Type B pancreatic cell (in vitro differentiated cells): Measurements from ENCODE around the gene DCTN3. TPM values are rescaled to one million over a fixed set of nuclear protein-coding genes. Genes with fewer than 3 reads are reported as not detected.

Source experiments
- DNase-seq: peaks from one replicate; pipeline ENCODE4 v3.0.0; 2021; ENCODE audit warnings: mixed read lengths; ENCODE audit not compliant: unreplicated experiment; ENCODE audit errors: extremely low spot score
- H3K27ac Mint-ChIP-seq: 2 replicates; pipeline ENCODE4 v1.8.0; 2021; ENCODE audit warnings: mild to moderate bottlenecking, mixed read lengths
- H3K27me3 Mint-ChIP-seq: 2 replicates; pipeline ENCODE4 v1.8.0; 2021; ENCODE audit warnings: mixed read lengths
- H3K36me3 Mint-ChIP-seq: 2 replicates; pipeline ENCODE4 v1.8.0; 2021; ENCODE audit warnings: mixed read lengths
- H3K4me1 Mint-ChIP-seq: one replicate; pipeline ENCODE4 v1.8.0; 2021; ENCODE audit warnings: mixed read lengths; ENCODE audit not compliant: unreplicated experiment
- H3K4me3 Mint-ChIP-seq: 2 replicates; pipeline ENCODE4 v1.8.0; 2021; ENCODE audit warnings: mild to moderate bottlenecking, mixed read lengths
- H3K9me3 Mint-ChIP-seq: 2 replicates; pipeline ENCODE4 v1.8.0; 2021; ENCODE audit warnings: mixed read lengths
- total RNA-seq: library from RNA; stranded (reverse); gene quantifications from 2 replicates; pipeline ENCODE4 v1.2.1, GENCODE V29; 2021; ENCODE audit warnings: low replicate concordance
- TF ChIP-seq, protein P1 (sequence below): fragments of 200-600 bp; sonication (generic); conservative IDR thresholded peaks from 2 replicates; pipeline ENCODE4 v1.5.0; 2021; ENCODE audit warnings: antibody characterized with exemption, mild to moderate bottlenecking

DCTN3 gene
- total RNA-seq, 1 donor from 2014 or later, result 93.4 TPM

DNA sequence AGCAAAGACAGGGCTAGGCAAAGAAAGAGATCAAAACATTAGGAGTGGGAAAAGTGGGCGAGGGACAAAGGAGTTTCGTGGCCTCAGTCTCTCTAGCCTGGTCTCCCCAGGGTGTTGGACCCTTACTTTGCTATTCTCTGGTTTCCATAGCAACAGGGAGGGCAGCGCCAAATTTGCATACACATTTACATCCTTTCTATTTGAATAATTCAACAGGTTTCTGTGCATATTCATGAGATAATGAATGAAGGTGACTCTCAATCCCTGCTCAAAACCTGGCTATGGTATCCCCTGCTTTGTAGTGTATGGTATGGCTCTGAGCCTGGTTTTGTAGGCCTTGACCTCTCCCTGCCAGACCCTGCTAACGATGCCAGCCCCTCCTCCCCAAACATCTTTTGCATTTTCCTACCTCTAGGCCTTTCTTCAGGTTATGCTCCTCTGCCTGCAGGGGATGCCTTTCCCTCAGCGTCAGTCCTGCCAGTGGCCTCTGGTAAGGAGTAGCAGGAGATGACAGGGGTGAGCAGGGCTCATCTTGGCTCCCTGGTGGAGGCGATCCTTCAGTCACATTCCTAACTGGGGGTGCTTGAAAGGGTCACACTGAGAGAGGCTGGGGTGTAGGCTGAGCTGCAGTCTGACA, 18.2 kb downstream of the DCTN3 start:
- H3K9me3 Mint-ChIP-seq, result no peaks in the 10 kb centered on the region
- peaks cover 10% of the 10 kb centered on the region for H3K4me1 Mint-ChIP-seq
- TF ChIP-seq, protein P1, sequence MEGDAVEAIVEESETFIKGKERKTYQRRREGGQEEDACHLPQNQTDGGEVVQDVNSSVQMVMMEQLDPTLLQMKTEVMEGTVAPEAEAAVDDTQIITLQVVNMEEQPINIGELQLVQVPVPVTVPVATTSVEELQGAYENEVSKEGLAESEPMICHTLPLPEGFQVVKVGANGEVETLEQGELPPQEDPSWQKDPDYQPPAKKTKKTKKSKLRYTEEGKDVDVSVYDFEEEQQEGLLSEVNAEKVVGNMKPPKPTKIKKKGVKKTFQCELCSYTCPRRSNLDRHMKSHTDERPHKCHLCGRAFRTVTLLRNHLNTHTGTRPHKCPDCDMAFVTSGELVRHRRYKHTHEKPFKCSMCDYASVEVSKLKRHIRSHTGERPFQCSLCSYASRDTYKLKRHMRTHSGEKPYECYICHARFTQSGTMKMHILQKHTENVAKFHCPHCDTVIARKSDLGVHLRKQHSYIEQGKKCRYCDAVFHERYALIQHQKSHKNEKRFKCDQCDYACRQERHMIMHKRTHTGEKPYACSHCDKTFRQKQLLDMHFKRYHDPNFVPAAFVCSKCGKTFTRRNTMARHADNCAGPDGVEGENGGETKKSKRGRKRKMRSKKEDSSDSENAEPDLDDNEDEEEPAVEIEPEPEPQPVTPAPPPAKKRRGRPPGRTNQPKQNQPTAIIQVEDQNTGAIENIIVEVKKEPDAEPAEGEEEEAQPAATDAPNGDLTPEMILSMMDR, result no peak
- no peaks in the 10 kb centered on the region for H3K36me3 Mint-ChIP-seq
- no peak overlapping the region for H3K27ac Mint-ChIP-seq
- DNase-seq, result no peak
- no peak overlapping the region for H3K4me3 Mint-ChIP-seq
- peaks cover 28% of the 10 kb centered on the region for H3K27me3 Mint-ChIP-seq

DNA sequence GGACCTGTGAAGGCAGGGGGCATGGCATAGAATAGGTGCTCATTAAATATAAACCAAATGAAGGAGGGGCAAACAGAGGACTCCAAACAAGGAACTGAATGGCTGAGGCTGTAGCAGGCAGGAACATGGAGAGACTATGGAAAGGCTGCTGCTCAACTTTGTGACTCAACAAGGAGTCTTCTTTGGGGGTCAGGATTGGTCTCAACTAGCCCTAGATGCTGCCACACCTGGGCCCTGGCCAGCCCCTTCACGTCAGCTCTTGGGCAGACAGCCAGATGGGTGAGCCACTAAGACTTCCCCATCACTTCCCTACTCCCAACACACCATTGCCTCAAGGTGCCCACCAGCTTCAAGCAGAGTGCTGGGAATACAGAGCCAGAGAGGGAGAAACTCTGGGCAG, 19.4 kb downstream of the DCTN3 start:
- no peaks in the 10 kb centered on the region for H3K9me3 Mint-ChIP-seq
- TF ChIP-seq, protein P1, result no peak
- no peak overlapping the region for H3K27ac Mint-ChIP-seq
- DNase-seq, result no peak
- H3K4me3 Mint-ChIP-seq, result no peak overlapping the region
- no peaks in the 10 kb centered on the region for H3K36me3 Mint-ChIP-seq
- H3K27me3 Mint-ChIP-seq, result peaks cover 36% of the 10 kb centered on the region
- H3K4me1 Mint-ChIP-seq, result peaks cover 10% of the 10 kb centered on the region

DNA sequence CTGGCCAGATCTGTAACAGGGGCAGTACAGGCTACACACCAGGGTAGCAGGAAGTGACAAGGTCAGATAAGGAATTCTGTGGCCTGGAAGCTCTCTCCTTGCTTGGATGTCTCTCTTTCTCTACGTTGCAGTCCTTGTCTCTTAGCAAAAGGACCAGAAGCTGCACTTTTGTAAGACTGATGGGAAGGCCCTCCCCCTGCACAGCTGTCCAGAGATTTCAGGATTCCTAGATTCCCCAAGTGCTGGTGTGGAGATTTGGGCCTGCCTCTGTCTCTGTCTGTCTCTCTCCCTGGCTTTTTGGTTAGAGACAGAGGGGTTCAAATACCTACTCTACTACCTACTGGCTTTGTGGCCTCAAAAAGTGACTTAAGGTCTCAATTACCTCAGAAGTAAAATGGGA, 20.7 kb downstream of the DCTN3 start:
- no peaks in the 10 kb centered on the region for H3K9me3 Mint-ChIP-seq
- no peaks in the 10 kb centered on the region for H3K36me3 Mint-ChIP-seq
- no peak overlapping the region for H3K27ac Mint-ChIP-seq
- peaks cover 10% of the 10 kb centered on the region for H3K4me1 Mint-ChIP-seq
- peaks cover 37% of the 10 kb centered on the region for H3K27me3 Mint-ChIP-seq
- no peak overlapping the region for H3K4me3 Mint-ChIP-seq
- TF ChIP-seq, protein P1, result no peak
- DNase-seq, result no peak

DNA sequence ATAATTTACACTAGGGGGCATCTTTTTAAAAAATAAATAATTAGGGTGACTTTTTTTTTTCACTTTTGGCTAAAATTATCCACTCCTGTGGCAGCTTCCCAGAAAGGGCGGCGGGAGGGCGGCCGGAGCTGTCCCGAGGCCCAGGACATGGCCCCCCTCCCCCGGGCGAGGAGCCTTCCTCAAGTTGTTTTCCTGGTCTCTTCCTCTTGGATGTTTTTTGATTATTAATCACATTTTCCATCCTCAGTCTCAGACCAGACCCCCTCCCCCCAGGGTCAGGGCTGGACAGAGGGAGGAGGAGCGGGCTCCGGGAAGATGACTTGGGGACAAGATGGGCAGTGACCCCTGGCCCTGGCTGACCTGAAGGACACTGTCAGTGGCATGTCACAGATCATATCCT, 26.1 kb downstream of the DCTN3 start:
- Mint-ChIP-seq H3K4me3 (no peak overlapping the region), H3K36me3 (no peaks in the 10 kb centered on the region), H3K4me1 (peaks cover 20% of the 10 kb centered on the region), H3K9me3 (no peaks in the 10 kb centered on the region), H3K27ac (no peak overlapping the region), H3K27me3 (peaks cover 61% of the 10 kb centered on the region)
- TF ChIP-seq, protein P1, result no peak
- DNase-seq, result no peak

DNA sequence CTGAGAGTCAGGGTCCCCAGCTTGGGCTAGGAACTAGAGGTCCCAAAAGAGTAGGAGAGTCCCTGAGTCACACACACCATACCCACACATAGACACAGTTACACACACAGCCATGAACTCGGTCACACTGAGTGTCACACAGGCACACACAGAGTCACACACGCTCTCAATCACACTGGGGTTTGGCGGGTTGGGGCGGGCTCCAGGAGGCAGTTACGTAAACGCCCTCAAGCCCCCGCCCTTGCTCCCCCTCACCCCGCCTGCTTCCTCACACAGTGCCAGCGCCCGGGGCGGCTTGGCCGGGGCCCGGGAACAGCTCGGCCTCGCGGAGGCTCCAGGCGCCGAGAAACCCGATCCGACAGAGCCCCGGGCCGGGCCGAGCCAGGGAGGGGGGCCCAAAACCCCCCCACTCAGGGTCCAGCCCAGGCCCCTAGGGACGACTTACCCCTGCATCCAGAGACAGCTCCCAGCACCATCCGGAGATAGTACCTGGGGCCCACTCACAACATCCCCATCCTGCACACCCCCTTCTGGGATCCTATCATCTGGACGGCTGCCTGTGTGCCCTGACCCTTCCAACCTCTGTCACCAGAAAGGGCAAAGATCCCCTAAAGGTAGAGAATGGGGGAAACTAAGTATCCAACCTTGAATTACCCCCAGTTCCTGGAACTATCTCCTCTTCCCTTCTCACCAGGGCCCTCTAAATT, 27.2 kb downstream of the DCTN3 start:
- no peak for DNase-seq
- no peaks in the 10 kb centered on the region for H3K9me3 Mint-ChIP-seq
- peaks cover 30% of the 10 kb centered on the region for H3K4me1 Mint-ChIP-seq
- TF ChIP-seq, protein P1, result no peak
- peak overlapping the region; percentile 54 for H3K27ac Mint-ChIP-seq
- H3K36me3 Mint-ChIP-seq, result no peaks in the 10 kb centered on the region
- peaks cover 71% of the 10 kb centered on the region for H3K27me3 Mint-ChIP-seq
- H3K4me3 Mint-ChIP-seq, result peak overlapping the region; percentile 73
